Renal cortical epithelial cell (primary cell): ENCODE results near the gene NTM. TPM values are rescaled to one million over a fixed set of nuclear protein-coding genes. Genes with fewer than 3 reads are reported as not detected.
A peak's percentile ranks its signal among the peaks of the same experiment; 100 is the strongest.

Experiments used
- DNase-seq: peaks from one replicate; pipeline ENCODE4 v3.0.0-alpha.2; 2011; ENCODE audit warnings: low read depth
- total RNA-seq: library from RNA; depleted of rRNA; stranded (reverse); fragments of >200 nt; gene quantifications from 2 replicates; pipeline ENCODE4 v1.2.3, GENCODE V29; 2014

Gene NTM
- total RNA-seq, 1 donor from 2014 or later: 0.85 TPM

- DNase-seq: no peak
Measured at GRCh38 chr11:131499199-131499598, 128.8 kb downstream of the NTM start.

GRCh38 chr11:131503017-131503416 lies 132.6 kb downstream of the NTM start:
- DNase-seq: no peak

GRCh38 chr11:131504199-131504949 lies 134.0 kb downstream of the NTM start:
- DNase-seq: no peak

GRCh38 chr11:131506348-131506747 lies 135.9 kb downstream of the NTM start:
- no peak for DNase-seq

GRCh38 chr11:131510662-131511061 lies 140.2 kb downstream of the NTM start:
- no peak for DNase-seq

GRCh38 chr11:131511794-131512193 lies 141.4 kb downstream of the NTM start:
- no peak for DNase-seq

- DNase-seq: no peak
Measured at GRCh38 chr11:131512228-131512627, 141.8 kb downstream of the NTM start.

- DNase-seq: no peak
Measured at GRCh38 chr11:131514062-131514461, 143.6 kb downstream of the NTM start.

- no peak for DNase-seq
Measured at GRCh38 chr11:131518305-131518838, 148.0 kb downstream of the NTM start.

- DNase-seq: peak; percentile 2
Measured at GRCh38 chr11:131522851-131523250, 152.4 kb downstream of the NTM start.

- DNase-seq: no peak
Measured at GRCh38 chr11:131530407-131530806, 160.0 kb downstream of the NTM start.

- DNase-seq: no peak
Measured at GRCh38 chr11:131533149-131533548, 162.7 kb downstream of the NTM start.

- DNase-seq: no peak
Measured at GRCh38 chr11:131533998-131534397, 163.6 kb downstream of the NTM start.

GRCh38 chr11:131534611-131535010 lies 164.2 kb downstream of the NTM start:
- no peak for DNase-seq

GRCh38 chr11:131536159-131536558 lies 165.7 kb downstream of the NTM start:
- DNase-seq: no peak

GRCh38 chr11:131537196-131537595 lies 166.8 kb downstream of the NTM start:
- no peak for DNase-seq

GRCh38 chr11:131537748-131538147 lies 167.3 kb downstream of the NTM start:
- no peak for DNase-seq

GRCh38 chr11:131538322-131538721 lies 167.9 kb downstream of the NTM start:
- no peak for DNase-seq

GRCh38 chr11:131540676-131541075 lies 170.3 kb downstream of the NTM start:
- no peak for DNase-seq

GRCh38 chr11:131543389-131544025 lies 173.1 kb downstream of the NTM start:
- no peak for DNase-seq

GRCh38 chr11:131544591-131544990 lies 174.2 kb downstream of the NTM start:
- no peak for DNase-seq

GRCh38 chr11:131546218-131546895 lies 175.9 kb downstream of the NTM start:
- no peak for DNase-seq

GRCh38 chr11:131549099-131549498 lies 178.7 kb downstream of the NTM start:
- no peak for DNase-seq
